H1 (cell line): ENCODE measurements around the gene BNIP1. TPM values are rescaled to one million over a fixed set of nuclear protein-coding genes. Genes with fewer than 3 reads are reported as not detected.

Source experiments
- CTCF ChIA-PET: fragments of 300-600 bp; sonication (Branson Sonifier 250); formaldehyde crosslinking; loops from one replicate; lab custom pipeline; 2021; ENCODE audit not compliant: partially characterized antibody; lab: Charles Lee
- POLR2A ChIA-PET: fragments of 300-600 bp; sonication (Branson Sonifier 250); formaldehyde crosslinking; loops from one replicate; lab custom pipeline; 2021; ENCODE audit warnings: inconsistent platforms; ENCODE audit not compliant: partially characterized antibody; lab: Charles Lee
- DNase-seq, 2 experiments: peaks; one replicate each; pipeline versions ENCODE4 v3.0.0 to v3.0.0-alpha.2; 2010 to 2022; ENCODE audit warnings: low spot score in 2 of 2, low read depth in 1 of 2, mixed read lengths in 1 of 2
- FAIRE-seq: peaks from 2 replicates; lab custom pipeline; 2011; peaks lifted over from hg19 to GRCh38; lab: Jason Lieb, UNC
- H2AFZ ChIP-seq: 2 replicates; pipeline ENCODE4 v1.8.1; 2012; ENCODE audit warnings: low read length, inconsistent platforms
- H2AK5ac ChIP-seq: 2 replicates; pipeline ENCODE4 v1.6.1; 2013; ENCODE audit warnings: low read depth, low read length
- H2BK120ac ChIP-seq: replicated peaks from 2 replicates; pipeline ENCODE3; 2013; ENCODE audit warnings: low read depth, low read length, inconsistent platforms
- H2BK12ac ChIP-seq: 2 replicates; pipeline ENCODE4 v1.6.1; 2013; ENCODE audit warnings: low read depth, low read length
- H2BK15ac ChIP-seq: 2 replicates; pipeline ENCODE4 v1.6.1; 2013; ENCODE audit warnings: low read length
- H2BK20ac ChIP-seq: 2 replicates; pipeline ENCODE4 v1.6.1; 2013; ENCODE audit warnings: low read length
- H2BK5ac ChIP-seq: 2 replicates; pipeline ENCODE4 v1.6.1; 2013; ENCODE audit warnings: low read depth, low read length
- H3K14ac ChIP-seq: 2 replicates; pipeline ENCODE4 v1.6.1; 2013; ENCODE audit warnings: inconsistent platforms; ENCODE audit not compliant: insufficient read length
- H3K18ac ChIP-seq: 2 replicates; pipeline ENCODE4 v1.6.1; 2013; ENCODE audit warnings: low read length; ENCODE audit errors: extremely low read depth
- H3K23ac ChIP-seq: 2 replicates; pipeline ENCODE4 v1.6.1; 2013; ENCODE audit warnings: inconsistent platforms; ENCODE audit not compliant: insufficient read length
- H3K23me2 ChIP-seq: 2 replicates; pipeline ENCODE4 v1.6.1; 2013; ENCODE audit warnings: low read depth, low read length
- H3K27ac ChIP-seq: 2 replicates; pipeline ENCODE4 v1.6.1; 2011; ENCODE audit warnings: low read depth, low read length, inconsistent platforms
- H3K27me3 ChIP-seq, 4 experiments: replicated peaks in 1 of 4; 1 replicate in 1 of 4; 2 replicates in 3 of 4; pipeline versions ENCODE4 v1.6.1 to v1.8.1; 2011 to 2013; ENCODE audit warnings: low read length in 3 of 4, mild to moderate bottlenecking in 3 of 4, inconsistent platforms in 2 of 4, mixed read lengths in 2 of 4, moderate library complexity in 1 of 4; ENCODE audit not compliant: control insufficient read depth in 3 of 4, insufficient read depth in 3 of 4; ENCODE audit errors: extremely low read depth in 1 of 4
- H3K36me3 ChIP-seq, 4 experiments: 2 replicates each; pipeline versions ENCODE4 v1.6.1 to v1.8.1; 2011 to 2013; ENCODE audit warnings: mild to moderate bottlenecking in 4 of 4, low read length in 3 of 4, moderate library complexity in 2 of 4, control low read depth in 1 of 4, inconsistent platforms in 1 of 4; ENCODE audit not compliant: insufficient read depth in 4 of 4, control insufficient read depth in 2 of 4
- H3K4ac ChIP-seq: replicated peaks from 2 replicates; pipeline ENCODE3; 2013; ENCODE audit warnings: low read length, low read depth, mixed read lengths, inconsistent platforms; ENCODE audit not compliant: insufficient read length
- H3K4me1 ChIP-seq, 4 experiments: replicated peaks in 1 of 4; 1 replicate in 1 of 4; 2 replicates in 3 of 4; pipeline versions ENCODE4 v1.6.1 to v1.8.1; 2011 to 2013; ENCODE audit warnings: low read length in 3 of 4, inconsistent platforms in 2 of 4, mixed read lengths in 1 of 4; ENCODE audit not compliant: insufficient read depth in 4 of 4, control insufficient read depth in 3 of 4
- H3K4me2 ChIP-seq, 2 experiments: 2 replicates each; pipeline versions ENCODE4 v1.6.1 to v1.8.1; 2011 to 2013; ENCODE audit warnings: low read depth in 2 of 2, low read length in 2 of 2, control low read depth in 1 of 2, inconsistent platforms in 1 of 2, mild to moderate bottlenecking in 1 of 2; ENCODE audit not compliant: insufficient read depth in 1 of 2
- H3K4me3 ChIP-seq, 4 experiments: fragments of 200-600, 300-600 bp in 1 of 4; sonication (generic), shearing (Covaris generic), sonication (Bioruptor Twin) in 1 of 4; 2 replicates each; pipeline versions ENCODE4 v1.5.1 to v1.8.1; 2011 to 2016; ENCODE audit warnings: low read length in 4 of 4, low read depth in 3 of 4, control low read depth in 2 of 4, inconsistent platforms in 2 of 4, mild to moderate bottlenecking in 2 of 4, mixed read lengths in 1 of 4, moderate library complexity in 1 of 4; ENCODE audit not compliant: insufficient read depth in 2 of 4; ENCODE audit errors: extremely low read depth in 1 of 4
- H3K56ac ChIP-seq: replicated peaks from 2 replicates; pipeline ENCODE3; 2013; ENCODE audit warnings: low read depth, mild to moderate bottlenecking, mixed read lengths, low read length, inconsistent platforms; ENCODE audit not compliant: insufficient read length
- H3K79me1 ChIP-seq: 2 replicates; pipeline ENCODE4 v1.6.1; 2013; ENCODE audit warnings: low read depth, low read length, control low read depth
- H3K79me2 ChIP-seq, 2 experiments: 2 replicates each; pipeline versions ENCODE4 v1.6.1 to v1.8.1; 2012 to 2013; ENCODE audit warnings: low read length in 2 of 2, mild to moderate bottlenecking in 2 of 2, inconsistent platforms in 1 of 2; ENCODE audit not compliant: insufficient read depth in 2 of 2, control insufficient read depth in 1 of 2
- H3K9ac ChIP-seq, 4 experiments: replicated peaks in 1 of 4; 1 replicate in 1 of 4; 2 replicates in 3 of 4; pipeline versions ENCODE4 v1.6.1 to v1.8.1; 2011 to 2013; ENCODE audit warnings: low read depth in 3 of 4, low read length in 3 of 4, control low read depth in 2 of 4, mild to moderate bottlenecking in 2 of 4, moderate library complexity in 2 of 4, inconsistent platforms in 1 of 4; ENCODE audit errors: extremely low read depth in 1 of 4
- H3K9me3 ChIP-seq, 2 experiments: 2 replicates each; pipeline versions ENCODE4 v1.6.1 to v1.8.1; 2012 to 2013; ENCODE audit warnings: mild to moderate bottlenecking in 2 of 2, moderate library complexity in 2 of 2, control low read depth in 1 of 2, inconsistent platforms in 1 of 2, low read depth in 1 of 2, low read length in 1 of 2, mixed read lengths in 1 of 2; ENCODE audit not compliant: insufficient read depth in 2 of 2
- H4K20me1 ChIP-seq, 2 experiments: replicated peaks in 1 of 2; 2 replicates each; pipeline versions ENCODE3 to v1.8.1; 2011 to 2013; ENCODE audit warnings: inconsistent platforms in 2 of 2, low read length in 2 of 2, mild to moderate bottlenecking in 1 of 2; ENCODE audit not compliant: insufficient read depth in 2 of 2, control insufficient read depth in 1 of 2
- H4K5ac ChIP-seq: 2 replicates; pipeline ENCODE4 v1.6.1; 2013; ENCODE audit warnings: low read length, low read depth, mixed read lengths, inconsistent platforms; ENCODE audit not compliant: insufficient read length
- H4K8ac ChIP-seq: 2 replicates; pipeline ENCODE4 v1.8.0; 2013; ENCODE audit warnings: mild to moderate bottlenecking, moderate library complexity, low read length, inconsistent platforms; ENCODE audit not compliant: insufficient read depth; ENCODE audit errors: extremely low read depth
- H4K91ac ChIP-seq: replicated peaks from 2 replicates; pipeline ENCODE3; 2013; ENCODE audit warnings: low read length, mixed read lengths, inconsistent platforms; ENCODE audit not compliant: insufficient read length
- ASH2L ChIP-seq: fragments of 200-600, 300-600 bp; sonication (generic); IDR thresholded peaks from one replicate; pipeline ENCODE4 v1.7.1; 2017; ENCODE audit warnings: low read length
- CHD1 ChIP-seq: IDR thresholded peaks from 2 replicates; pipeline ENCODE4 v1.6.1; 2012; ENCODE audit warnings: low read depth, low read length, improper control_type of control experiment
- EGR1 ChIP-seq: IDR thresholded peaks from 2 replicates; pipeline ENCODE4 v1.6.1; 2011; ENCODE audit warnings: low read depth, low read length, borderline replicate concordance
- FOSL1 ChIP-seq: IDR thresholded peaks from 2 replicates; pipeline ENCODE4 v1.6.1; 2011; ENCODE audit warnings: mild to moderate bottlenecking, low read depth, low read length, moderate library complexity; ENCODE audit not compliant: insufficient read depth
- GTF2F1 ChIP-seq: IDR thresholded peaks from 2 replicates; pipeline ENCODE4 v1.6.1; 2012; ENCODE audit warnings: low read depth, low read length, improper control_type of control experiment, borderline replicate concordance
- JUN ChIP-seq: IDR thresholded peaks from 2 replicates; pipeline ENCODE4 v1.6.1; 2011; ENCODE audit warnings: low read depth, mild to moderate bottlenecking, improper control_type of control experiment, low read length
- RBBP5 ChIP-seq: IDR thresholded peaks from 2 replicates; pipeline ENCODE4 v1.7.1; 2012; ENCODE audit warnings: low read depth, mild to moderate bottlenecking, inconsistent platforms, low read length, moderate library complexity, borderline replicate concordance
- SIRT6 ChIP-seq: IDR thresholded peaks from one replicate; pipeline ENCODE4 v1.7.1; 2012; ENCODE audit warnings: low read length, inconsistent platforms
- SP4 ChIP-seq: IDR thresholded peaks from 2 replicates; pipeline ENCODE4 v1.6.1; 2012; ENCODE audit warnings: low read length, inconsistent platforms
- TEAD4 ChIP-seq: IDR thresholded peaks from 2 replicates; pipeline ENCODE4 v1.6.1; 2012; ENCODE audit warnings: low read depth, low read length, inconsistent platforms, mixed read lengths
- ZNF274 ChIP-seq: IDR thresholded peaks from 2 replicates; pipeline ENCODE4 v1.7.0; 2012; ENCODE audit warnings: low read length, borderline replicate concordance; ENCODE audit errors: extremely low read depth
- WGBS, 2 experiments: shearing (Covaris generic) in 1 of 2; methylation state at CpG; one replicate each; pipeline versions ENCODE4 v1.1.6 to v1.1.7; 2013 to 2015; ENCODE audit warnings: low lambda C conversion rate in 2 of 2, mixed read lengths in 2 of 2, inconsistent platforms in 1 of 2, low coverage in 1 of 2, missing lambda C conversion rate in 1 of 2; ENCODE audit not compliant: insufficient replicate concordance in 2 of 2, insufficient coverage in 1 of 2, insufficient read length in 1 of 2; ENCODE audit errors: extremely low coverage in 1 of 2, missing lambda C conversion rate in 1 of 2; 5-methylcytosine and 5-hydroxymethylcytosine counted together
- polyA plus RNA-seq, 7 experiments: library from polyadenylated mRNA; depleted of rRNA in 3 of 7; stranded (reverse) in 5 of 7; unstranded in 2 of 7; fragments of >200 nt in 5 of 7; fragments of 200-250 nt in 2 of 7; gene quantifications; 1 replicate in 5 of 7; 2 replicates in 1 of 7; 4 replicates in 1 of 7; pipeline versions ENCODE4 v1.2.1 to v1.2.3, GENCODE V29; 2011 to 2013; ENCODE audit warnings: missing spikeins in 2 of 7, mixed read lengths in 2 of 7
- total RNA-seq: library from RNA; stranded (reverse); fragmentation: NEBNext Ultra II Directional; extraction: Animal tissue kit (Norgen Biotek cat#: 25700); gene quantifications from 2 replicates; pipeline ENCODE4 v1.2.1, GENCODE V29; 2021
- TF ChIP-seq, protein P1 (sequence below), 3 experiments: IDR thresholded peaks; 1 replicate in 2 of 3; 2 replicates in 1 of 3; pipeline versions ENCODE4 v1.5.1 to v1.6.1; 2011; ENCODE audit warnings: low read length in 3 of 3, mild to moderate bottlenecking in 3 of 3, inconsistent platforms in 2 of 3, low read depth in 1 of 3, moderate library complexity in 1 of 3; ENCODE audit not compliant: insufficient read depth in 1 of 3; ENCODE audit errors: control extremely low read depth in 1 of 3

BNIP1 gene
- total and polyA plus RNA-seq, 2 of the 8 experiments (the other 6 are each of a cell fraction or from before 2014, with no cell fraction given), result 13.5 to 14.7 TPM

DNA sequence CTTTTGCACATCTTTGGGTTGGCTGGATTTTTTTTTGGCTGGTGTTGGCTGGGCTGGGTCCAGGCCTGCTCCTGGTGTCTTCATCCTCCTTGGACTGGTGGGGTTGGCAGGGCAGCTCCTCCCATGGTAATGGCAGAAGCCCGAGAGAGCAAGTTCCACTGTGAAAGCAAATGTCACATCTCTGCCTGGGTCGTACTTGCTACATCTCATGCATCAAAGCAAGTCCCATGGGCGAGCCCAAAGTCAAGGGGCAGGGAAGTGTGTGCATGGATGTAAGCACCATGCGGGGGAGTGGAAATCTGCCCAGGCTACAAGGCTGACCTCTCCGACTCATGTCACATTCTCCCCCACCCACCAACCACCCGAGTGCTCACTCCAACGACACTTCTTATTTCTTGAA lies 64.0 kb downstream of the BNIP1 start:
- DNase-seq (no peak), FAIRE-seq (no peak)
- Histone ChIP-seq H3K79me1 (no peaks in the 10 kb centered on the region), H3K14ac (no peak overlapping the region), H2AFZ (no peak overlapping the region), H2BK12ac (no peak overlapping the region), H4K5ac (no peak overlapping the region), H3K4me3 (no peak overlapping the region), H4K8ac (no peak overlapping the region), H3K9ac (no peak overlapping the region), H3K4me2 (no peak overlapping the region), H2BK15ac (no peak overlapping the region), H3K56ac (no peak overlapping the region), H3K23me2 (no peaks in the 10 kb centered on the region), H3K18ac (no peak overlapping the region), H3K27me3 (no peaks in the 10 kb centered on the region), H3K9me3 (peaks cover 0 to 3% of the 10 kb centered on the region in 2 experiments; a peak in 1 of 4 replicates), H3K4ac (no peak overlapping the region), H3K36me3 (no peaks in the 10 kb centered on the region), H3K4me1 (no peaks in the 10 kb centered on the region), H3K27ac (no peak overlapping the region), H2BK5ac (no peak overlapping the region), H2BK20ac (no peak overlapping the region), H2AK5ac (no peak overlapping the region), H2BK120ac (no peak overlapping the region), H4K20me1 (no peaks in the 10 kb centered on the region), H4K91ac (no peak overlapping the region), H3K23ac (no peak overlapping the region), H3K79me2 (no peaks in the 10 kb centered on the region)
- WGBS, 2 experiments, result 87% methylated on average over 7 of the region's 7 CpGs; no CpG with 5 or more reads in 1 of the 2 experiments
- POLR2A ChIA-PET, result no interaction called here
- CTCF ChIA-PET, result interaction anchor here (1.2 to 2.4 kb wide), 5 partner anchors 11 to 198 kb away, joined by 3 to 7 read pairs (median 6); no protein-coding TSS in a partner anchor
- TF ChIP-seq CHD1 (no peak), SP4 (no peak), TEAD4 (no peak), GTF2F1 (no peak), FOSL1 (no peak), EGR1 (no peak), ASH2L (no peak), JUN (no peak), ZNF274 (no peak), RBBP5 (no peak), SIRT6 (no peak)
- TF ChIP-seq, protein P1, sequence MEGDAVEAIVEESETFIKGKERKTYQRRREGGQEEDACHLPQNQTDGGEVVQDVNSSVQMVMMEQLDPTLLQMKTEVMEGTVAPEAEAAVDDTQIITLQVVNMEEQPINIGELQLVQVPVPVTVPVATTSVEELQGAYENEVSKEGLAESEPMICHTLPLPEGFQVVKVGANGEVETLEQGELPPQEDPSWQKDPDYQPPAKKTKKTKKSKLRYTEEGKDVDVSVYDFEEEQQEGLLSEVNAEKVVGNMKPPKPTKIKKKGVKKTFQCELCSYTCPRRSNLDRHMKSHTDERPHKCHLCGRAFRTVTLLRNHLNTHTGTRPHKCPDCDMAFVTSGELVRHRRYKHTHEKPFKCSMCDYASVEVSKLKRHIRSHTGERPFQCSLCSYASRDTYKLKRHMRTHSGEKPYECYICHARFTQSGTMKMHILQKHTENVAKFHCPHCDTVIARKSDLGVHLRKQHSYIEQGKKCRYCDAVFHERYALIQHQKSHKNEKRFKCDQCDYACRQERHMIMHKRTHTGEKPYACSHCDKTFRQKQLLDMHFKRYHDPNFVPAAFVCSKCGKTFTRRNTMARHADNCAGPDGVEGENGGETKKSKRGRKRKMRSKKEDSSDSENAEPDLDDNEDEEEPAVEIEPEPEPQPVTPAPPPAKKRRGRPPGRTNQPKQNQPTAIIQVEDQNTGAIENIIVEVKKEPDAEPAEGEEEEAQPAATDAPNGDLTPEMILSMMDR (IDR thresholded peaks at IDR 0.05; ENCODE audit: control extremely low read depth in 1 of 3, insufficient read depth in 1 of 3, low read depth in 1 of 3, low read length in 3 of 3), result no peak
